ENCODE measurements around the gene NCKAP1.

Gene NCKAP1

GRCh38 chr2:182949572-182950189, 88.6 kb downstream of the NCKAP1 start:
- DNase-seq, result no peak

DNA sequence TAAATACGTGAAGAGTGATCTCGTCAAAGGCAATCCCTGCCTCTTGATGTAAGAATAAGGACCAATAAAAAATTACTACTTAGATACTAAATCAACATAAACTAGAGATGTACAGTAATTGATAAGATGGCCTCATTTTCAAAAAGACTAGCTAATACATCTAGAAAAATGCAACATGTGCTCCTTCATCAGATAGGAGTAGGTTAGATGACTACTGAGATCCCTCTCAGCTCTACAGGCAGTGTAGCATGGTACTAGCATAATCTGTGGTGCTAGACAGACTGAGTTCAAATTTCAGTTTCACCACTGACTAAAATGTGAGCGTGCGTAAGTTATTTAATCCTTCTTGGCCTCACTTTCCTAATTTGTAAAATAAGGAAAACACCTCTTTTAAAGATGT, 89.2 kb downstream of the NCKAP1 start:
- no peak for DNase-seq

DNA sequence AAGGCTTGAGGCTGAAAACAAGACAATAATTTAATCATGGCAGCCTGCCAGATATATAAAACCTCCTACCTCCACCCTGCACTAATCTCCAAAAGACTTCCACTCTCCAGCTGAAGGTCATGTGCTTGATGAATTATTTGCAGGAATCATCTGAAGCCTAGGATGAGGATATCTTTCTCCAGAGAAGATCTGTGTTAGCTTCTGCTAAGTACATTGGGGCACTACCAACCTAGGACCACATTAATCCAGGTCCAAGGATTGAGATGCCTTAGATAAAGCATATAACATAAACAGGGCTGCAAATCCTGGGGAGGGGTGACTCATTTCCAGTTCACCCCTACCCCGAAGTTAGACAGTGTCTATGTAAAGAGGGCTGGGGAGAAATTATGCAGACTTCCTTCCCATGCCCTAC, 91.3 kb downstream of the NCKAP1 start:
- no peak for DNase-seq

DNA sequence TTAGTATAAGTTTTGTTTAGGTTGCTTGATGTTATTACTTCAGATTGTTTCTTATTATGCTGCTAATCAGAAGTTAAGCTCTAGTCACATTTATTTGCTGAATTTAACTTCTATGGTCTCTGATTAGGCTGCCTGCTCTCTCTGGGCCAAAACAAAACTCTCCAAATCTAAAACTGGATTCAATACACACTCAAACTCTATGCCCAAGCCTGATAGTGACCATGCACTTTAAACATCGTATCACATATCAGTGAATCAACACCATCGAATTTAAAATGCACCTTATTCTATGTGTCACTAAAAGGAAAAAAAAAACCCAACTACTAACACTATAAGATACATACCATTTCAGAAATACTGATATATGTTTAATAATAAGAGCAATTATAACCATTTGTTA, 94.9 kb downstream of the NCKAP1 start:
- no peak for DNase-seq

- DNase-seq, result no peak
Observed at GRCh38 chr2:182942756-182943155, 95.5 kb downstream of the NCKAP1 start.

DNA sequence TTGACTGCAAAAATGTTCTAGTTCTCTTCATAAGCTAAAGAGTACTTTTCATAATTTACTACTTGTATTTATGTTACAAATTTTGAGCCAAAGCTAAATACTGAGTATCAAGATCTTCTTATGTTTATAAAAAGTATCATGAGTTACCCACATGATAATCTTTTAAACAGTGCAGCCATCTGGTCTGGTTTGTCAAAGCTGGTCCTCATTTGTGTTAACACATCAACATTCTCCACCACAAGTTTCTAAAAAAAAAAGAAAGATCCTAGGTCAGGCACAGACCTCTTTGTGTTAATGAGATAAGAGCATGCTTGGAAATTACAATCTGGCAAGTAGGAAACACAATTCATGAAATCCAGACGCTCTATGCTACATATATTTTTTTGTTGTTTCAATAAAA, 96.3 kb downstream of the NCKAP1 start:
- DNase-seq, result no peak

- no peak for DNase-seq
Observed at GRCh38 chr2:182941121-182941722, 97.0 kb downstream of the NCKAP1 start.

GRCh38 chr2:182937870-182938269, 100.4 kb downstream of the NCKAP1 start:
- no peak for DNase-seq

DNA sequence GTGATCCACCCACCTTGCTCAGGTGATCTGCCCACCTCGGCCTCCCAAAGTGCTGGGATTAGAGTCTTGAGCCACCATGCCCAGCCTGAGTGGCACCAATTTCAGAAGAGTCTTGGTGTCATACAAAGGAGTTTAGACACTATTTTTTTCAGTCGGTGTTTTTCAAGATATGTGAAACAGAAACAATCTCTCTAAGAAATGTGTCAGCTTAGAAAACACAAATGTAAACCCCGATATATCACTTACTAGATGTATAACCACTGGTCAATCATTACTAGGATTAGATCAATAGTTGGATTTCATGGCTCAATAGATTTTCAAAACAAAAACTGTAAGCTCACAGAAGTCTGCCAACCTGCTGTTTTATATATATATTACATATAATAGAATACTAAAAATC, 104.6 kb downstream of the NCKAP1 start:
- DNase-seq, result no peak

DNA sequence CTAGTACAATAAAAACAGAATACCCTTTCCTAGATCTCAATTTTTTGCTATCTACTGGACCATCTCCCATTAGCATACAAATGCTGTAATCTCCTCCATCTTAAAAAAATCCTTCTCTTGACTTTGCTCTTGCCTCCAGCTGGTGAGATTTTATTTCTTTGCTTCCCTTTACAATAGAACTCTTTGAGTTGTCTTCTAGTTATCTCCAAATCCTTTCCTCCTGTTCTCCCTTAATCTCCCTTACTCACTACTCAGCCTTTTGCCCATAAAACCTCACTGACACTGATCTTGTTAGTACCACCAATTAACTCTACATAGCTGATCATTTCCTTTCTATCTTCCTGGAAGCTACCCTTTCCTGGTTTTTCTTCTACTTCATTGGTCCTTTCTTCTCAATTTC, 108.3 kb downstream of the NCKAP1 start:
- no peak for DNase-seq

- DNase-seq, result no peak
Observed at GRCh38 chr2:182924306-182924705, 114.0 kb downstream of the NCKAP1 start.

GRCh38 chr2:182921234-182921633, 117.0 kb downstream of the NCKAP1 start:
- DNase-seq, result no peak

GRCh38 chr2:182920631-182921056, 117.6 kb downstream of the NCKAP1 start:
- no peak for DNase-seq

DNA sequence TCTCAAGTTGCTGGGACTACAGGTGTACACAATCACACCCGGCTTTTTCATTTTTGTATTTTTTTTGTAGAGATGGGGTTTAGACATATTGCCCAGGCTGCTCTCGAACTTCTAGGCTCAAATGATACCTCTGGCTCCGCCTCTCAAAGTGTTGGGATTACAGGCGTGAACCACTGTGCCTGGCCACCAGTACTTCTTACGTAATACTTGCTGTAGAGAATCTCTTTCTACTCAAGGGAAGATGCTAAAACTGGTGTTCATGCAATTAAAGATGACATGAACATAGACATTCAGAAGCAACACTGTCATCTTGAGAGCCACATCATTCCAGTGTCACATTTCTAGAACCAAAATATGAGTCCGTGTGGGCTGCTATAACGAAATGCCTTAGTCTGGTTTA, 118.2 kb downstream of the NCKAP1 start:
- DNase-seq, result no peak

DNA sequence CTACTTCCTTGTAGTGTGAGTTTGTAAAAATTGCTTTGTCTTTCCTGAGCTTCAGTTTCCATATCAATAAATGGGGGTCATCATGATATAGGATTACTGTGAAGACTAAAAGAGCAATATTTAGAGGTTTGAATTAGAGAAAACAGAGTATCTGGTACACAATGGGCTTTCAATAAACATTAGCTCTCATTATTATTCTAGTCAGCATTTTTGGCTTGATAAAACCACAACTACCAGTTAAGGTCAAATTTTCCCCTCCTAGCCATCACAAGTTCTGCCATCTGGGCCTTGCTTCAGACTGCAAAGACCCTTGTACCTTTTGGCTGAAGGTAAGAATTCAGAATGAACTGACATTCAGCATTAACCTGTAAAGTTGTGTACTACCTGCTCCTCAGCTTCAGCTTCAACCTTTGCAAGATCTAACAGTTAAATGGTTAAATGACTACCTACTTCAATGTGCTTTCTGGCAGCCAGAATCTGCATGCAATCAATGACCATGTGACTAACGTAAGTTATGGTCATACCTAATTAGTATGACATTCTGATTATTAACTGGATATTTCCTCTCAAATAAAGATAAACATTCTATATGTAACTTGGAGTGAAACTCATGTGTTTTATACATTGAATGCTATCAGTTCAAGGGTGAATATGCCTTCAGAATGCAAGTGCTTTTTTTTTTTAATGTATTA, 119.2 kb downstream of the NCKAP1 start:
- no peak for DNase-seq

DNA sequence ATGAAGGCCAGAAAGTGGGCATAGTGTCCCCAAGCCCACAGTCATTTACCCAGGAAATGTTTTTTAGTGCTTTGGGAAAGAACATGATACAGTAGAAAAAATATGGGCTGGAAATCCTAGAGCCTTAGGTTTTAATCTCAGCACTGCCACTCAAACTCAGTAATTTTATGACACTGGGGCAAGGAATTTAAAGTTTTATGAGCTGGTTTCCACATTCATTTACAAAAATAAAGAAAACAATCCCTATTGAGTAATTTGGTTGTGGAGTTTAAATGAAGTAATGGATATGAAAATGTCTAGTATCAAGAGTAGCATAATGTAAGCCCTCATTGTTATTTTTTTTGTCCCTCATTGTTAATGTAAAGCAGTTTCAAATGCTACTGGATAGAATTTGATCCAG, 120.3 kb downstream of the NCKAP1 start:
- DNase-seq, result no peak

- DNase-seq, result no peak
Observed at GRCh38 chr2:182916417-182916816, 121.8 kb downstream of the NCKAP1 start.

- no peak for DNase-seq
Observed at GRCh38 chr2:182915369-182916326, 122.6 kb downstream of the NCKAP1 start.

DNA sequence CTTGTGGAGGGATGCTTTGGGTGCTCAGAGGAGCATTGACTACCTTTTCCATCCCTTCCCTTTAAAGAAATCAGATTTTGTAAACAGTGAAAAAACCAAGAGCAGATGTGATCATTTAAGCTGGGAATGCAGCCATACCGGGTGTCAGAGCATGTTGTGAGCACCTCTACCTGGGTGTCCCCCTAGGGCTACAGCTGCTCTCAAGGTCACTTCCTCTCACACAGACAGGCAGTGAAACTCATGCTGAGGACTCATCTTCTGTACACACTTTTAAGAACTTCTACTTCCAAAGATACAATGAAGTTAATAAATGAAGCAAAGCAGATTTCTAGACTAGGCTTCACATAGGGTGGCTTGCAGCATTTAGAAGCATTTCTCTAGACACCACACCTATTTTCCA, 123.4 kb downstream of the NCKAP1 start:
- no peak for DNase-seq

DNA sequence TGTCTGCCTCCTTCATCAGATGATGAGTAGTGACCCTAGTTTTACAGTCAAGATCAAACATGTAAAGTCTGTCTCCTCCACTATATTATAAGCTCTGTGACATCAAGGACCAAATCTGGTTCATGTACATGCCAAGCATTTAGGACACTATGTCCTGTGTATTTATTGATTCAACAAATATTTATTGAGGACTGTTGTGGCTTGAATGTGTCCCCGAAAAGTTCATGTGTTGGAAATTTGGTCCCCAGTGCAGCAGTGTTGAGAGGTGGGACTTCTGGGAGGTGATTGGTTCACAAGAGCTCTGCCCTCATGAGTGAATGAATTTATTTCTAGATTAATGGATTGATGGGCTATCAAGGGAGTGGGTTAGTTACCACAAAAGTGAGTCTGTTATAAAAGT, 125.2 kb downstream of the NCKAP1 start:
- DNase-seq, result no peak

DNA sequence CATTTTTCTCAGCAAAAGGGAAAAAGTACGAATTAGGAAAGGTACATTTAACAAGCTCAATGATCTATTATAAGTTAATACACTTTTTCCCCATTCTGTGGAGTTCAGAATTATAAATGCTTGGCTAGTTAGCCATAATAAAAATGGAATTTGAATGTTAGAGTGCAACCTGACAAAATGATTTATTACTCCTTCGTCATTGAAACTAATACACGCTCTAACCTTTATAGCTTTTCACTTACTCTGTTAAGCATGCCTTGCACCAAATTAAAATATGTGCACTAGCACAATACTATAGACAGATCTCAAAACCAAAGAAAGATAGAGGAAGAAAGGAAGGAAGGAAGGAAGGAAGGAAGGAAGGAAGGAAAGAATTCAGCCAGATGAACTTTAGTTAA, 125.7 kb downstream of the NCKAP1 start:
- no peak for DNase-seq

DNA sequence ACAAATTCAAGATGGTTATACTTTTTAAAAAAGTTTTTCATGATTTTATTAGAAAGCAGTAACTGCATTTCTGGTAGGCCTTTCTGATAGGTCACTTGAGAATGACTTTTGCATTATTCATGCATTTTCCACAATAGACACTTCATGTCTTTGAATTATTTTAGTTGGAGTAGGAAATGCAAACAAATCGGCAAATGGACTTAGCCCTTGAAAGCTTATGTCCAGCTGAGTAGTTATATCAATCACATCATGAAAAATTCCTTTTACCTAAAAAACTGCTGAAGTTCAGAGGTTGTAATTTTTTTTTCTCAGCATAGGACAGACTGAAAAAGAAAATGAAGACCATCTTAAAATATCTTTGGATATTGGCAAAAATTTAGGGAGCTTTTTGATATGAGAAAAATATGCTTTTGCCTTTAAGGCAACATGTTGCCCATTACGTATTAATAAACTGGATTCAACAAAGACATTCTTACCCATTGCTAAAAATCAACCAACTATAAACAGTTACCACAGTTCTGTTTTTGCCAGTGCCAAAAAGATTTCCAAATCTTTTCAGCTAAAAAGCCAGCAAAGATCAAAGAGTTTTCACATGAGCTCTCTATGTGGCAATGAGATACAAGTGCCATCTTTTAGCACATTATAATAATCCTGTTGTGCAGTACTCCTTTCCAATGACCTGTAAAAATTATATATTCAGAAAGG, 126.3 kb downstream of the NCKAP1 start:
- DNase-seq, result no peak

DNA sequence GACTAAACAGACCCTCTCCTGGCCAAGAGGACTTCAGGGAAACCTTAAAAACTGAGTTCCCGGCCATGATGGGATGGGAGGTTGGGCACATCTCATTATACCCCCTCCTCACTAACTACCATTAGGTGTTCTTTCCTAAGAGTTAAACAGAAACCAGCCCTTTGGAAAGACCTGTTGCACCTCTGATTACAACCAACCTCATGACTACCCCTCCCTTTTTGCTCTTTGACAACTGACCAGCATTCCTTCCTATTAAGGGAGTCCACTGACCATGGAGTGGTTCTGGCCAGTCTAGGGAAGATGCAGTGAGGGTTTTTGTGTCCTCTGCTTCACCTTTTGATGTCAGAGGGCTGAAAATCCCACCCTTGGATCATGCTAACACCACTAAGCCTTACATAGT, 127.3 kb downstream of the NCKAP1 start:
- no peak for DNase-seq
